CD4-positive, alpha-beta T cell (primary cell): Measurements from ENCODE around the gene INVS. TPM values are rescaled to one million over a fixed set of nuclear protein-coding genes. Genes with fewer than 3 reads are reported as not detected.

ENCODE experiments used
- ATAC-seq: fragments of 200-7000 bp; cut with Tn5 transposase; one replicate; pipeline ENCODE4 v1.10.0; 2022; ENCODE audit warnings: mild to moderate bottlenecking; ENCODE audit not compliant: poor library complexity
- CTCF ChIA-PET: fragments of 350-600 bp; sonication (Branson Sonifier 250); formaldehyde crosslinking; loops from one replicate; lab custom pipeline; 2021; ENCODE audit warnings: antibody characterized with exemption, inconsistent platforms; lab: Charles Lee
- POLR2A ChIA-PET: fragments of 350-600 bp; sonication (Branson Sonifier 250); formaldehyde crosslinking; loops from one replicate; lab custom pipeline; 2021; ENCODE audit warnings: antibody characterized with exemption, inconsistent platforms; lab: Charles Lee
- DNase-seq, 14 experiments: peaks; one replicate each; pipeline ENCODE4 v3.0.0-alpha.2; 2013 to 2020; ENCODE audit warnings: mixed read lengths in 2 of 14
- H3K27ac ChIP-seq, 2 donors: one replicate each; pipeline versions ENCODE4 v1.5.1 to v1.7.0; 2013; ENCODE audit warnings: low read length in 2 of 2, low read depth in 1 of 2, mild to moderate bottlenecking in 1 of 2
- H3K27me3 ChIP-seq, 2 experiments: 1 replicate in 1 of 2; 2 replicates in 1 of 2; pipeline versions ENCODE4 v1.6.1 to v1.7.0; 2013; ENCODE audit warnings: low read length in 2 of 2, control low read depth in 1 of 2, mild to moderate bottlenecking in 1 of 2, moderate library complexity in 1 of 2; ENCODE audit not compliant: insufficient read depth in 2 of 2, control insufficient read depth in 1 of 2
- H3K36me3 ChIP-seq: one replicate; pipeline ENCODE4 v1.6.1; 2013; ENCODE audit warnings: low read length, control low read depth; ENCODE audit not compliant: insufficient read depth
- H3K4me1 ChIP-seq: one replicate; pipeline ENCODE4 v1.6.1; 2013; ENCODE audit warnings: low read length, control low read depth; ENCODE audit not compliant: insufficient read depth
- H3K4me3 ChIP-seq: one replicate; pipeline ENCODE4 v1.5.1; 2013; ENCODE audit warnings: mild to moderate bottlenecking, low read length, moderate library complexity
- H3K9me3 ChIP-seq, 2 experiments: 1 replicate in 1 of 2; 2 replicates in 1 of 2; pipeline versions ENCODE4 v1.6.1 to v1.7.0; 2013; ENCODE audit warnings: low read length in 2 of 2, mild to moderate bottlenecking in 2 of 2, control low read depth in 1 of 2, moderate library complexity in 1 of 2; ENCODE audit not compliant: control insufficient read depth in 1 of 2, insufficient read depth in 1 of 2
- H3K27ac Mint-ChIP-seq: one replicate; pipeline ENCODE4 v1.8.0; 2020; ENCODE audit warnings: mixed read lengths
- H3K27me3 Mint-ChIP-seq: one replicate; pipeline ENCODE4 v1.8.0; 2021; ENCODE audit warnings: mixed read lengths
- H3K36me3 Mint-ChIP-seq: one replicate; pipeline ENCODE4 v1.8.0; 2021; ENCODE audit warnings: low read depth, mixed read lengths
- H3K4me1 Mint-ChIP-seq: one replicate; pipeline ENCODE4 v1.8.0; 2021; ENCODE audit warnings: low read depth, mixed read lengths
- H3K4me3 Mint-ChIP-seq: one replicate; pipeline ENCODE4 v1.8.0; 2020; ENCODE audit warnings: mild to moderate bottlenecking, mixed read lengths
- H3K9me3 Mint-ChIP-seq: one replicate; pipeline ENCODE4 v1.8.0; 2020; ENCODE audit warnings: mixed read lengths
- intact Hi-C, 2 experiments: fragments of 100-400 bp; cut with DNase I in 1 of 2; cut with micrococcal nuclease in 1 of 2; formaldehyde crosslinking; loops; one replicate each; pipeline versions ENCODE4 v1.15.1 to v1.9.0; 2023 to 2025; cut with DNase I, micrococcal nuclease
- total RNA-seq, 174 experiments: library from RNA in 2 of 174; stranded (reverse) in 2 of 174; gene quantifications; one replicate each; pipeline ENCODE4 v1.2.3 and lab custom pipeline; 2021 to 2026
- TF ChIP-seq, protein P1 (sequence below): fragments of 200-600 bp; IDR thresholded peaks from one replicate; pipeline ENCODE4 v1.8.0; 2022; ENCODE audit warnings: antibody characterized with exemption, mild to moderate bottlenecking

Gene INVS
- total RNA-seq, 2 experiments from 2014 or later = 13.6 to 14.3 TPM

DNA sequence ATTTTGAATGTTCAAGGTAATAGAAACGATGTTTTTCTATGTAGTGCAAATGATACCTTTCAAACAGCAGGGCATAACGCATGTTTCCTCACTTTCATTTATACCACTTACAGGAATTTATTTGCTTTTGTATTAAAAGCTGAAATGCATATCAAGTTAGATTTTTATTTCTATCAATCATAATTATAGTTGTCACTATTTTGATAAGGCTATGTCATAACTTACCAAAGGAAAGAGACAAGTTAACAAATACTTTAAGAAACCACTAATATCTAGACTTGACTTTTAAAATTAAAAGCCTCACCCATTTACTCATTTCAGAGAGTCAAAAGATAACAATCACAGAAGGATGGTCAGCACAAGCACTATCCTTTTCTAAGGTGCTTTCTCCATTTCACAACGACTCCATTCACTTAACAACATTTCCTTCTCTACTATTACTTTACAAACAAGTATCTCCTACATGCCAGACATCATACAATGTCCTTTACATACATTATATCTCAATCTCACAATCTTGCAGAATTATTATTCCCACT lies 12.9 kb upstream of the INVS start:
- H3K4me1 Mint-ChIP-seq = peaks cover 83% of the 10 kb centered on the region
- no peaks in the 10 kb centered on the region for H3K9me3 Mint-ChIP-seq
- ATAC-seq (no peak), DNase-seq (no peak)
- Histone ChIP-seq H3K36me3 (no peaks in the 10 kb centered on the region), H3K27me3 (no peaks in the 10 kb centered on the region), H3K4me3 (no peak overlapping the region), H3K9me3 (no peaks in the 10 kb centered on the region), H3K4me1 (peaks cover 3% of the 10 kb centered on the region), H3K27ac (no peak overlapping the region)
- TF ChIP-seq, protein P1, sequence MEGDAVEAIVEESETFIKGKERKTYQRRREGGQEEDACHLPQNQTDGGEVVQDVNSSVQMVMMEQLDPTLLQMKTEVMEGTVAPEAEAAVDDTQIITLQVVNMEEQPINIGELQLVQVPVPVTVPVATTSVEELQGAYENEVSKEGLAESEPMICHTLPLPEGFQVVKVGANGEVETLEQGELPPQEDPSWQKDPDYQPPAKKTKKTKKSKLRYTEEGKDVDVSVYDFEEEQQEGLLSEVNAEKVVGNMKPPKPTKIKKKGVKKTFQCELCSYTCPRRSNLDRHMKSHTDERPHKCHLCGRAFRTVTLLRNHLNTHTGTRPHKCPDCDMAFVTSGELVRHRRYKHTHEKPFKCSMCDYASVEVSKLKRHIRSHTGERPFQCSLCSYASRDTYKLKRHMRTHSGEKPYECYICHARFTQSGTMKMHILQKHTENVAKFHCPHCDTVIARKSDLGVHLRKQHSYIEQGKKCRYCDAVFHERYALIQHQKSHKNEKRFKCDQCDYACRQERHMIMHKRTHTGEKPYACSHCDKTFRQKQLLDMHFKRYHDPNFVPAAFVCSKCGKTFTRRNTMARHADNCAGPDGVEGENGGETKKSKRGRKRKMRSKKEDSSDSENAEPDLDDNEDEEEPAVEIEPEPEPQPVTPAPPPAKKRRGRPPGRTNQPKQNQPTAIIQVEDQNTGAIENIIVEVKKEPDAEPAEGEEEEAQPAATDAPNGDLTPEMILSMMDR = no peak
- H3K27ac Mint-ChIP-seq = no peak overlapping the region
- ChIA-PET CTCF (no interaction called here), POLR2A (interaction anchor here (1.0 kb wide), 1 partner anchor 179 kb away, joined by 4 read pairs; the partner anchor contains the start of gene STX17)
- intact Hi-C loops = no loop called here
- H3K4me3 Mint-ChIP-seq = no peak overlapping the region
- no peaks in the 10 kb centered on the region for H3K27me3 Mint-ChIP-seq
- H3K36me3 Mint-ChIP-seq = no peaks in the 10 kb centered on the region

DNA sequence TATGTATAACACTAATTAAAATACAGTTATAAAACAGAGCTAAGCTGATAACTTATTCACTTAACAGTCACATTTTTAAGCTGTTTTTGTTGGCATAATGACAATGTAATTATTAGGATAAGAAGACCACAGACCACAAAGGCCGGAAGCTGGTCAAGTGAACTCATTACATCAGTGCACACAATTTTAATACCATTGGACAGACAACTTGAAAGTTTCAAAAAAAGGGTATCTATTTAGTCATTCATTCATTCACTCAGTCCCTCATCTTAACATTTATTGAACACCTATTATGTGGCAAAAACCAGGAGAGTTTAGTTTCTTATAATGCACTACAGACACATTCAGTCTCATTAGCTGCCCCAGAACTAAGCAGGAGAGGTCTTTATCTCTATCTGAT lies 11.8 kb upstream of the INVS start:
- ATAC-seq (no peak), DNase-seq (peak in 4 of 14 experiments; percentile 18 to 65 (median 26))
- H3K27ac Mint-ChIP-seq = no peak overlapping the region
- no peaks in the 10 kb centered on the region for H3K9me3 Mint-ChIP-seq
- peak overlapping the region; percentile 2 for H3K4me3 Mint-ChIP-seq
- Histone ChIP-seq H3K27ac (no peak overlapping the region), H3K36me3 (no peaks in the 10 kb centered on the region), H3K4me1 (peaks cover 3% of the 10 kb centered on the region), H3K9me3 (no peaks in the 10 kb centered on the region), H3K4me3 (no peak overlapping the region), H3K27me3 (no peaks in the 10 kb centered on the region)
- H3K36me3 Mint-ChIP-seq = no peaks in the 10 kb centered on the region
- TF ChIP-seq, protein P1 = no peak
- POLR2A ChIA-PET = no interaction called here
- CTCF ChIA-PET = no interaction called here
- intact Hi-C loops = no loop called here
- H3K27me3 Mint-ChIP-seq = no peaks in the 10 kb centered on the region
- peaks cover 84% of the 10 kb centered on the region for H3K4me1 Mint-ChIP-seq

DNA sequence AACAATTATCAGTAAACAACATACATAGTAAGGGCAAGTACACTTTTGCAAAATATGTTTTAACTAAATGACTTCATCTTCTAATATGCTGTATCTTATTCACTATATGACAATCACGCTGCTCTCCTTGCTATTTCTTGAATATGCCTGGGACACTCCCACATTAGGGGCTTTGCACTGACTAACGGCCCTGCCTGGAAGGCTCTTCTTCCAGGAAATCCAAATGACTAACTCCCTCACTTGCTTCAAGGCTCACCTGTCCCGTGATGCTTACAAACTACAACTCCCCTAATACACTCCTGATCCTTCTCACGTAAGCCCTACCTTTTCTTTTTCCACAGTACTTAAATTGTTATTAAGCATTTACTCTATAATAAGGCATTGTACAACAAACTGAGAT lies 10.8 kb upstream of the INVS start:
- Histone ChIP-seq H3K27me3 (no peaks in the 10 kb centered on the region), H3K4me1 (peaks cover 3% of the 10 kb centered on the region), H3K4me3 (no peak overlapping the region), H3K36me3 (no peaks in the 10 kb centered on the region), H3K27ac (no peak overlapping the region), H3K9me3 (no peaks in the 10 kb centered on the region)
- ChIA-PET CTCF (no interaction called here), POLR2A (no interaction called here)
- Mint-ChIP-seq H3K4me1 (peaks cover 85% of the 10 kb centered on the region), H3K4me3 (peak overlapping the region; percentile 21), H3K27me3 (no peaks in the 10 kb centered on the region), H3K27ac (peak overlapping the region; percentile 6), H3K36me3 (no peaks in the 10 kb centered on the region), H3K9me3 (no peaks in the 10 kb centered on the region)
- TF ChIP-seq, protein P1 = no peak
- no peak for ATAC-seq
- DNase-seq = no peak
- intact Hi-C loops = no loop called here
